GM12872 (cell line): Measurements from ENCODE around the gene NHERF1.

Experiments
- TF ChIP-seq, protein P1 (sequence below): IDR thresholded peaks from 3 replicates; pipeline ENCODE4 v1.5.1; 2011; ENCODE audit warnings: low read depth, mild to moderate bottlenecking, low read length, moderate library complexity; ENCODE audit not compliant: insufficient read depth

Gene NHERF1

DNA sequence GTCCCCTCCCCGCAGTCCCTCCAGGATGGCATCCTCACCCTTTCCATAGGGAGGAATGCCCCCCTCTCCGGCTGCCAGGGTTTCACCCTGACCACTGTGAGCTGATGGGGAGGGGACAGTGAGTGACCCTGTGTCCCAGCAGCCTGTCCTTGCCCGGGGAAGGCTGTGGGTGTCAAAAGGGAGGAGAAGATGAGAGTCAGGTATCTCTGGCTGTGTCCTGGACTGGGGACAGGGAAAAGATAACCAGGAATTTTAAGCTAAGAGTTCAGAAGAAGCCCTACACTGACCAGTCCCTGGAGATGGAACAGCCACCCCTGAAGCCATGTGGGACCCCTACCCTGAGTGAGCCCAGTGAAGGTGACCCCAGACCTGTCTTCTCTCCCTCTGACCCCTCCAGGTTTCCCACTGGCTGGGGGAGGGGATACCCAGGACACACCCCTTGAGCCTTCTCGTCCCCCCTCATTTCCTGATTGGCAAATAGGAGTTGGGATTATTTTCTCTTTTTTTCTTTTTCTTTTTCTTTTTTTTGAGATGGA lies 16.4 kb downstream of the NHERF1 start:
- TF ChIP-seq, protein P1, sequence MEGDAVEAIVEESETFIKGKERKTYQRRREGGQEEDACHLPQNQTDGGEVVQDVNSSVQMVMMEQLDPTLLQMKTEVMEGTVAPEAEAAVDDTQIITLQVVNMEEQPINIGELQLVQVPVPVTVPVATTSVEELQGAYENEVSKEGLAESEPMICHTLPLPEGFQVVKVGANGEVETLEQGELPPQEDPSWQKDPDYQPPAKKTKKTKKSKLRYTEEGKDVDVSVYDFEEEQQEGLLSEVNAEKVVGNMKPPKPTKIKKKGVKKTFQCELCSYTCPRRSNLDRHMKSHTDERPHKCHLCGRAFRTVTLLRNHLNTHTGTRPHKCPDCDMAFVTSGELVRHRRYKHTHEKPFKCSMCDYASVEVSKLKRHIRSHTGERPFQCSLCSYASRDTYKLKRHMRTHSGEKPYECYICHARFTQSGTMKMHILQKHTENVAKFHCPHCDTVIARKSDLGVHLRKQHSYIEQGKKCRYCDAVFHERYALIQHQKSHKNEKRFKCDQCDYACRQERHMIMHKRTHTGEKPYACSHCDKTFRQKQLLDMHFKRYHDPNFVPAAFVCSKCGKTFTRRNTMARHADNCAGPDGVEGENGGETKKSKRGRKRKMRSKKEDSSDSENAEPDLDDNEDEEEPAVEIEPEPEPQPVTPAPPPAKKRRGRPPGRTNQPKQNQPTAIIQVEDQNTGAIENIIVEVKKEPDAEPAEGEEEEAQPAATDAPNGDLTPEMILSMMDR, result no peak

DNA sequence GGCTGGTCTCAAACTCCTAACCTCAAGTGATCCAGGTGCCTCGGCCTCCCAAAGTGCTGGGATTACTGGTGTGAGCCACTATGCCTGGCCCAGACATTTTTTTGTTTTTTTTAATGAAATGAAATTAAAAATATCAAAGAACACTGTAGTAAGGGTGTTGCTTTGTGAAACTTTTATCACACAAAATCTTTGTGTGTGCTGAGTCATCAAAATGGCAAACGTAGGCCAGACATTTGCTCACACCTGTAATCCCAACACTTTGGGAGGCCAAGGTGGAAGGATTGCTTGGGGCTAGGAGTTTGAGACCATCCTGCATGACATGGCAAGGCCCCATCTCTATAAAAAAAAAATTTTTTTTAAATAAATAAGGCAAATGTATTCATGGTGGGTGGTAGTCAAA lies 18.0 kb downstream of the NHERF1 start:
- TF ChIP-seq, protein P1, result no peak

DNA sequence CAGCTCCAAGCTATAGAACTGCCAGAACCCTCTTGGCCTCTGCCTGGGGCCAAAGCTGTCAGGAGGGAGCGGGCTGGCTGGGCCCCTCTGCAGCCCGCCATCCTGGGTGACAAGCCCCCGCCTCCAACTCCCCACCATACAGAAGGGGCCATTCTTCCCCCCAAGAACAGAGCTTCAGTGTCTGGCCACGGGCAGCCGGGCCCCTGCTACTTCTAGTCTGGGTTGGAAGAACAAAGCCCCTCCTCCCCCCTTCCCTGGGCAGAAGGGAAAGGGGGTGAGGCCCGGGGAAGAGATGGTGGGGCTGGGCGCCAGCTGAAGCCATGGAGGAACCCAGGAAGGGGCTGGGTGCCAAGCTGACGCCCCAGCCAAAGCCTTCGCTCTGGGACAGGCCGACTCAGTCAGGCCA lies 18.7 kb downstream of the NHERF1 start:
- TF ChIP-seq, protein P1, result no peak

DNA sequence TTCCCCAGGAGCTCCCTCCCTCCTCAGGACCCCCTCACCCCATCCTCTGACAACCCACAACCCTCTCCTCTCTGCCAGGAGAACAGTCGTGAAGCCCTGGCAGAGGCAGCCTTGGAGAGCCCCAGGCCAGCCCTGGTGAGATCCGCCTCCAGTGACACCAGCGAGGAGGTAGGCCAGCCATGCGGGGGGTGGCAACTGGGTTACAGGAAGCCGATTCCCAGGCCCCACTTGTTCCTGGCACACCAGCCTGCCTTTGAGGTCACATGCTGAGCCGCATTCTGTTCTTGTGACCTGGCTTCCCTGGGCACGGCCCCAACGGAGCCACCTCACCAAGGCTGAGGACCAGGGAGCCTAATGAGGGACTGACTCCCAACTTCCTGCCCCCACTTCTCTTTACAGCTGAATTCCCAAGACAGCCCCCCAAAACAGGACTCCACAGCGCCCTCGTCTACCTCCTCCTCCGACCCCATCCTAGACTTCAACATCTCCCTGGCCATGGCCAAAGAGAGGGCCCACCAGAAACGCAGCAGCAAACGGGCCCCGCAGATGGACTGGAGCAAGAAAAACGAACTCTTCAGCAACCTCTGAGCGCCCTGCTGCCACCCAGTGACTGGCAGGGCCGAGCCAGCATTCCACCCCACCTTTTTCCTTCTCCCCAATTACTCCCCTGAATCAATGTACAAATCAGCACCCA lies 19.8 kb downstream of the NHERF1 start:
- TF ChIP-seq, protein P1, result no peak

DNA sequence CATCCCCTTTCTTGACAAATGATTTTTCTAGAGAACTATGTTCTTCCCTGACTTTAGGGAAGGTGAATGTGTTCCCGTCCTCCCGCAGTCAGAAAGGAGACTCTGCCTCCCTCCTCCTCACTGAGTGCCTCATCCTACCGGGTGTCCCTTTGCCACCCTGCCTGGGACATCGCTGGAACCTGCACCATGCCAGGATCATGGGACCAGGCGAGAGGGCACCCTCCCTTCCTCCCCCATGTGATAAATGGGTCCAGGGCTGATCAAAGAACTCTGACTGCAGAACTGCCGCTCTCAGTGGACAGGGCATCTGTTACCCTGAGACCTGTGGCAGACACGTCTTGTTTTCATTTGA lies 20.3 kb downstream of the NHERF1 start:
- TF ChIP-seq, protein P1, result no peak

DNA sequence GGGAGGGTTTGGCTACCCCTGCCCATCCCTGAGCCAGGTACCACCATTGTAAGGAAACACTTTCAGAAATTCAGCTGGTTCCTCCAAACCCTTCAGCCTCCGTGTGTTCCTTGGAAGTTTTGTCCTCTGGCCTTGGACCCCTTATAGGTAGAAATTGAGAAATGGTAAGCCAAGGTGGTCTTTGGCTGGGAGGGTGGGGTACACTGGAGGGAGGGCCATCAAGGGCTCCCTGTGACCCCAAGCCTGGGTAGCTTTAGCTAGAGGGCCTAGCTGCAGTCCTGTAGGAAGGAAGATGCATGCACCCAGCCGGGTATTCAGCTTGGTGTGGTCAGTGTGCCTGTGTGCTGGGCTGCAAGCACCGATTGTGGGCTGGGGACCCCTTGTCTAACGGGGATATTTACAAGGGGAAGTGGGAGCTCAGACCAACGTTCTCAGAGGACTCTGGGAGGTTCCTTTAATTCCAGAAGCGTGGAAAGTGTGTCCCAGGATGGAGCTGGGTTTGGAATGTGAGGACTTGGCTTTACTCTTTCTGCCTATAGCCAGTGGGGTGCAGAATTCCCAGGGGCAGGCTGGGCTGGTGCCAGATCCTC lies 20.9 kb downstream of the NHERF1 start:
- TF ChIP-seq, protein P1, result no peak

DNA sequence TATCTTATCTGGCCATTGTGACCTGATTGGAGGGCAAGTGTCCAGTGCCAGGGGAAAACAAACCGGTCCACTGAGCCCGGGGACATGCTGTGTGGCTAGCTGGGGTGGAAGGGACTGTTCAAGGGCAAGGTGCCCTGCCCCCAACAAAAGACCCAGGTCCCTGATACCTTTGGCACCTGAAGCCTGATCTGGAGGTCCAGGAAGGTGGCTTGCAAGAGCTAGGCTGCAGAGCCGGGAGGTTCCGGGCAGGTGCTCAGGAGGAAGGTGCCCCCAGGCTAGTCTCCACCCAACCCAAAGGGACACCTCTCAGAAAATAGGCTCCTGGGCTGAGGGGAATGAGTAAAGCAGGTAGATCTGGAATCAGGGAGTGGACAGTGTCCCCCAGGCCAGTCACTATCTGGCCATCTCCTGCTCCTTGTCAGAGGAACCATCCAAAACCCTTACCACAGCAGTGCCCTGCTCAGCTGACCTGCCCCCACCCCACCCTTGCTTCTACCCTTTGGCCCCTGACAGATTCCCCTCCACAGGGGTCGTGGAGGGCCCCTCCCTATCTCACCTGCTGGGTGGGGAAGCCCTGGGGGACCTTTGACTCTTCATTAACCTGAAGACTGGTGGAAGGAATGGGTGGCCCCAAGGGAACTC lies 21.5 kb downstream of the NHERF1 start:
- TF ChIP-seq, protein P1, result no peak
